GM18868 (cell line): ENCODE data around the gene GLT1D1.

Experiments used
- ATAC-seq: cut with Tn5 transposase; IDR thresholded peaks from one replicate; pipeline ENCODE4 v1.9.1; 2021; ENCODE audit warnings: mild to moderate bottlenecking, moderate library complexity; ENCODE audit not compliant: unreplicated experiment

Gene GLT1D1

DNA sequence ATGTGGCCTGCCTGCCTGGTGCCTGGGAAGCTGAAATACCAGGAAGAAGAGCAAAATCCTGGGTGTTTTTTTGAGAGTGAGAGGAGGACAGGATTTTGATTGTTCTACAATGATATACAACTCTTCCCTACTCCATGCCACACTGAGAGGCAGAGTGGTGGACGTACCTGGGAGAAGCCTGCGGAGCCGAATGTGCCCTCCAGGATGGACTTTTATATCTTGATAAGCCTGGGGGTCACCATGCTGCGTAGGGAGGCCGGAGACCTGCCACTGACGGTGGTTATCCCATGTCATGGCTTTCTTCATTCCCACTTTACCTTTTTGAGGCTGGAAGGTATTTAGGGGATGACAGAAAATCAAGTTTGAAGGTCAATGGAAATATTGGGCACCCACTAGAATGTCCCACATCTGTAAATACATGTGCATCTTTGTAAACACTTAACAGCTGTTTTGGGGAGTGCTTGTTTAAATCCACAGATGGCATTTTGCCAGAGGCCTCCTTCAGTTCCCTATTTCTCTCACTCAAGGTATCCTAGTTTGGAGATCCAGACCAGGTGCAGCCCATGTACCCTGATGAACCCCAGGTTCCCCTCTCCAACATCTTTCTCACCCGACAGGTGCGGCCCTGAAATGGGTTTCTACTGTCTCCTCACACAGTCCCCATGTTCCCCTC, 1.1 kb upstream of the GLT1D1 start:
- ATAC-seq: no peak

DNA sequence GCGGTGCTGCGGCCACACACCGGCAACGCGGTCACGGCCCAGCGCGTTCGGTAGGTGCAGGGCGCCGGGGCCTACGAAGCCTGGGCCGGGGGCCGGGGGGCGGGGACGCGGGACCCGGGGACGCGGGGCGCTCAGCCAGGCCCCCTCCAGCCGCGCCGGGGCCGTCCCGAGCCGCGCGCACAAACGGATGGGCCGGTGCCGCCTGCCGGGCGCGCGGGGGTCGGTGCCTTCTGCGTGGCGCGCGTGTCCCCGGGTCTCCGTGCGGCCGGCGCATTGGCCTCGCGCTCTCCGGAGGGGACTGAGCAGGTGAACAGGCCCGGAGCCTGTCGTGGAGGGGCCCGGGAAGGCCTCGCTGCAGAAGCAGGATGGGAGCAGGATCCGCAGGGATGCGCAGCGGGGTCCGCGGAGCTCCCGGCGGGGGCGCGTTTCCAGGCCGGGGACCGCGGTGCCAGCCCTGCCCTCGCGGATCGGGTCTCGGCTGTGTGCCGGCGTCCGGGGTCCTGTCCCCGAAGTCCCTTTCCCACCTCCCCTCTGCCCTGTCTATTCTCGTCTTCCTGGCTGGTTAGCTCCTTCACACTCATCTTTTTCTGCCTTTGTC, 421 bp downstream of the GLT1D1 start:
- ATAC-seq: peak; percentile 35

DNA sequence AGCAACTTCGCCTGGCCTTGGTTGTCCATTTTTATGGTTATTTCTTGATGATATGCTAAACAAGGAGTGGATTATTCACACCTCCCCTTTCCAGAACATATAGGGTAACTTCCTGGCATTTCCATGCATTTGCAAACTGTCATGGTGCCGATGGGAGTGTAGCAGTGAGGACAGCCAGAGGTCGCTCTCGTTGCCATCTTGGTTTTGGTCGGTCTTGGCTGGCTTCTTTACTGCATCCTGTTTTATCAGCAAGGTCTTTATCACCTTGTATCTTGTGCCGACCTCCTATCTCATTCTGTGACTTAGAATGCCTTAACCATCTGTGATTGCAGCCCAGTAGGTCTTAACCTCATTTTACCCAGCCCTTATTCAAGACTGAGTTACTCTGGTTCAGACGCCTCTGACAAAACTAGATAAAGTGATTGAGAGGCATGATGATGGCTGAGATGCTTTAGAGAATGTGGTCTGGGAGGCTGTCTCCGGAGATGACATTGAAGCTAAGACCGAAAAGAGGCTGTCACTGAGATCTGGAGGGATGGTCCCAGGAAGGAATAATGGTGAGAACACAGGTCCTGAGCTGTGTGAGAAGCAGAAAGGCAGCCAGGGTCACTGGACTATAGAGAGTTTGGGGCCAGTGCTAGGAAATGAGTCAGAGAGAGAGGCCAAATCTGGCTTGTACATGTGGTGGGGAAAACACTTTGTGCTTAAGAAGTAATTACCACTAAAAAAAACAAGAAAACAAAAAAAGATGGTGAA, 2.9 kb downstream of the GLT1D1 start:
- ATAC-seq: peak; percentile 39

DNA sequence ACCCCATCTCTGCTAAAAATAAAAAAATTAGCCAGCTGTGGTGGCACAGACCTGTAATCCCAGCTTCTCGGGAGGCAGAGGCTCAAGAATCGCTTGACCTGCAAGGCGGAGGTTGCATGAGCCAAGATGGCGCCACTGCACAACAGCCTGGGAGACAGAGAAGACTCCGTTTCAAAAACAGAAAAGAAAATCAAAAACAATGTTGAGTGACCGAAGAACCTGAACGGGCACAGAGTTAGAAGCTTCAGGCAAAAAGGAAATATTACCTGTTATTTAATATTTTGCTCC, 3.5 kb downstream of the GLT1D1 start:
- ATAC-seq: no peak

DNA sequence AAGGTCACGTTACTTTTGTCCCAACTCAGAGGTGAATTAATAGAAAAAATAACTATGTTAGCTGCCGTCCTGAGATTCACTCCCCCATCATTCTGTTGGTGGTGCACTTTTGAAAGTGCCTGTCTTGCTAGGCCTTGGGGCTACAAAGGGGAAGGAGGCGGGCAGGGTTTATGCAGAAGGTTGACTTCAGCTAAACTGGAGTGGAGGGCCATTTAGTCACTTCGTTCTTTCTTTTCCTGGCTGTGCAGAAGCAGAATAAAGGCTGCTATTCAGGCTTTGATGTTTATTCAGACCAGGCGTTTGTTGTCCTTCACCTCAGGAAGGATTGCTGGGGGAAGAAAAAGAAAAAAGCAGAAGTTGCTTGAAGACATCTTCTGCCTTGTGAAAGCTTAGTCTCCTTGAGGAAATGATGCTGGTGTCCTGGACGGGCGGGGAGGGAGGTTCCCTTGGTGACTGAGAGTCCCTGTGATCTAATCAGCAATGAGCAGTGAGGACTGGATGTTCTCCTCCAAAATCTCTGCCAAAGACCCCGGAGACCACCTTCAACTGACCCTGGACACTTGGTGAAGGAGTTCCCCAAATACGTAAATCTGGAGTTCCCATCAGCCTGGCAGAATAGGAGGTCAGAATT, 4.0 kb downstream of the GLT1D1 start:
- peak; percentile 38 for ATAC-seq

DNA sequence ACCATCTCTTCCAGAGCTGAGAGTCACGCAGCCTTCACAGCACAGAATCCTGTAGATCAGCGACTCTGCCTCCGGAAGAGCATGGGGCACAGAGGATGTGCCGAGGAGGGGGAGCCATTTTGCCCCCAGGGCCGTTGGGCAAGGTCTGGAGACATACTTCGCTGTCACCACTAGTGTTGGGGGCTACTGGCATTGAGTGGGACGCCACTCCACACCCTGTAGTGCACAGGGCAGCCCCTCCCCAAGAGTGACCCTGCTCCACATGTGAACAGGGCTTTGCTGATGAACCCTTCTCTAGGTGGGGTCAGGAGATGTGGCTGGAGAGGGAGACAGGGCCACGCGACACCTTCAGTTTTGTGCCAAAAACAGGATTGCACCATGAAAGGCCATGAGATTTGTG, 6.0 kb downstream of the GLT1D1 start:
- ATAC-seq: no peak

DNA sequence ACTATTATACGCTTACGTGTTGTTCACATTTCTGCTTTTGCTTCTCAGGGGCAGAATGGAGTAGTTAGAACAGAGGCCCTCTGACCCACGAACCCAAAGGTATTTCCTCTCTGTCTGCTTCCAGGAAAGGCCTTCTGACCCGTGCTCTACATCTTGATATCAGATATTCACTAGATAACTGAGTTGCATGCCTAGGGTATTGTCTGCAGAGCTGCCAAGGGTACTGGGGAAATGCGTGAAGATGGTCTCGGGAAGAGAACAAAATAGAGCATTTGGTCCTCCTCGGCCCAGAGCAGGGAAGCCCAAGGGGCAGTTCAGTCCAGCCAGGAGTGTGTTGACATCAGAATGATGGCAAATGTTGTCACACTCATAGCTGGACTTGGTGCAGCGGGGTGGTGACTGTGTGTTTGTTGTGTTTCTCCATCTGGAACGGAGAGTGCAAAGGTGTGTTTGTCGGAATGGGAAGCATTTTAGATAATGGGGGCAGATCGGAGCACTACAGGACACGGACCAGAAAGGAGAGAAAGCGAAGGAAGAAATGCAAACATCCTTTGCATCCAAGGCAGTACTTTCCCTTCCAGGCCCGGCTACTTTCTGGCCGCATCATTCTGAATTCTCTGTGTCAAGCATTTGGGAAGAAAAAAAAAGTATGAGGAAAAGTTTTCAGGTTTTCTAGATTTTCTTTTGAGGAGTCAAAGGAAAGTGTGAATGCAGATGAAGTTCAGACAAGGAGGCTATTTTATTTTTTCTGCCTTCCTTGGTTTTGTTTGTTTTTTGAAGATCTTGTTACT, 8.1 kb downstream of the GLT1D1 start:
- ATAC-seq: no peak

DNA sequence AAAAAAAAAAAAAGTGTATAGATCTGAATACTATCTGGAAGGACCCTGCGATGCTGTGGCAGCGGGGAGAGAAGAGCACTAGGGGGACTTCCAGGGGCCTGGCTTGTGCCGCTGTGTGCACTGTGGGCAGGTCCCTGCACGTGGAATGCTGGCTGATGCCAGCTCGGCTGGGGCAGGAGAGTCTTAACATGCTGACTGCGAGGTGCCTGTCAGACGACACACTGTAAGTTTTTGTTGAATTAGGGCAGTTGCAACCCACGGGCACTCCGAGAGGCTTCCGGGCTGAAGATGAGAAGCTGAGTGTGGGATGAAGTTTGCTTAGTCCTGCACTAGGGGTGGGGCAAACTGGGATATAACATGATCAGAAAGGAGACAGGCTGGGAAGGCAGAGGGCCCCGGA, 10.7 kb downstream of the GLT1D1 start:
- no peak for ATAC-seq

DNA sequence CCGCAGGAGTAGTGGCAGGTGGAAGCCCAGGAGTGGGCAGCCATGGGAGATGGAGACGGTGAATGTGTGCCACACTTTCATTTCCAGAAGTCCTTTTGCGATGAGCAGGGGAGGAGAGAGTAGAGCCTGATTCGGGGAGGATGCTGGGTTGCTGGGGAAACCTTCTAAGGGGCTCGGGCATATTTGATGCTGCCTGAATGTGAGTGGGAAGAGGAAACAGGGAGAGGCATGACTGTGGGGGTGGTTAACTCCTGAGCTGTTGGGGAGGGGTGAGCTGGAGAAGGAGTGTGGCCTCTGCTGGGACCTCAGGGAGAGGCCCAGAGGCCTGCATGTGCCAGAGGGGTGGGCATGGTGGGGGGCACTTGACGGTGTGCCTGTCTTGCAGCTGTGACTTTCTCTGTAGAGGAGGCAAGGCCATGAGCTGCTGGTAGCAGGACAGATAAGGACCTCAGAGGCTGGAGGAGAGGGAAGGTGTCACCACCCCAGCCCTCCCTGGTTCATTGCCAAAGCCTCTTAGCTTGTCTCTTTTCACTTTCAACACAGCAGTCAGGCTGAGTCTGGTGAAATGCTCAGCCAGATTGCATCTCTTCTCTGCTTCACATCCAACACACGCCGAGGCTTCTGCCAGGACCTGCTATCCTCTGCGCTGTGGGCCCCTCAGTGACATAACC, 11.4 kb downstream of the GLT1D1 start:
- ATAC-seq: no peak

DNA sequence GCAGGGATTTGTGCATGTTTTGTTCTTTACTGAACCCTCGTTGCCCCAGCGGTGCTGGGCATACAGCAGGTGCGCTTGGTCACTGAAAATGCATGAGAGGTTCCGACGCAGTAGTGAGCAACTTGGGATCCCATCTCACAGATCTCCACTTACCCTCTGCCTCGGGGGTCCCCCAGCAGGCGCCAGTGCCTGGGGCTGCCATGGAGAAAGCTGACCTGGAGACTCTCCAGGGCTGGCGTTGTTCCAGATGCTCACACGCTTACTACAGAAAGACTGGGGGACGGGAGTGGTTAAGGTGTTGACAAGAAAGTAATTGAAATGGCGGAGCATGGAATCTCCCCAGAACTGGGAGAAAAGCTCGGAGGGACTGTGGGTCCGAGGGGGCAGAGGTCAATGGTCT, 14.2 kb downstream of the GLT1D1 start:
- ATAC-seq: no peak

DNA sequence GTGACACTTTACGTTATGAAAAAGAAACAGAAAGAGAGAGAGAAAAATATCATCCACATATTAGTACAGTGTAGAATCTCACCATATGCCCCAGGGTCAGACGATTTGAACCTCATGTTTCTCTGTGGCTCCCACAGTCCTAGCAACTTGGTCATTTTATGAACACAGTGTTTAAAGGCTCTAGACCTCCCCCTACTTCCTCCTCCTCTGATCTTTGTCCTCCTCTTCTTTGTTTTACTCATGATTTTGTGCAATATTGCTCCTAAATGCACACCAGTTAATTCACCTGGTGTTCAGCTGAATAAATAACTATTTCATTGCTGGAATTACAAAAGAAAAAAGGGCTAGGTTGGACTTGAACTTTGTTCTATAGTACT, 18.2 kb downstream of the GLT1D1 start:
- peak; percentile 80 for ATAC-seq

DNA sequence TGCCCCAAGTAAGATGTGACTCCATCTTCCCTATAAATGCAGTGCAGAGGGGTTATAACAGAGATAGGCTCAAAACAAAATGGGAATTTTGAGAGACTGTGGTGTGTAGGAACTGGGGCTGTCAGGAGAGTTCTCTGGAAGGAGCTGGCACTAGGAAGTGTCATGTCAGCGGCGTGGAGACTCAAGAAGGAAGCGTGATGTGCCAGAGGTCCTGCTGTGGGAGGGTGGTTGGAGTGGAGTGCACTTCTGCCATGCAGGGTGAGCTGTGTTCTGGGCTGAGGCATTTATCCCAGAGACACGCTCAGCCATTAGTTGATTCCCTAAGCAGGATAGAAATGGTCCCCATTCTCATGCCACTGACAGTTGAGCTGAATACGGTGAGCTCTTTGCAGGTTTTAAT, 19.0 kb downstream of the GLT1D1 start:
- no peak for ATAC-seq

DNA sequence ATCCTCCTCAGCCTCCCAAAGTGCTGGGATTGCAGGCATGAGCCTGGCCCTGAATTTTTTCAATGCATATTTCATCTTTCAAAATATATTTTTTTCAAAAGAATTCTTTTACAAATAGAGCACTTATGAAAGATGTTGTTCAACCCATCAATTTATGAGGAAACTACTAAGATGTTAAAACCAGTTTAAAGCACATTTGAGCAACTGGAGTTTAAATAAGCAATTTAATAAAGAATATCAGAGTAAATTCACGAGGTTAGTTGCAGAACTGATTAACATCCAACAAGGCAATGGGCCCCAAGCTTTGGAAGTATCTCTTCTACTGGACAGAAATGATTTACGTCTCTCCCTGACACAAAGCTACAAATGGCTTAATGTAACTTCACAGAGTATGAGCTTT, 23.3 kb downstream of the GLT1D1 start:
- no peak for ATAC-seq

DNA sequence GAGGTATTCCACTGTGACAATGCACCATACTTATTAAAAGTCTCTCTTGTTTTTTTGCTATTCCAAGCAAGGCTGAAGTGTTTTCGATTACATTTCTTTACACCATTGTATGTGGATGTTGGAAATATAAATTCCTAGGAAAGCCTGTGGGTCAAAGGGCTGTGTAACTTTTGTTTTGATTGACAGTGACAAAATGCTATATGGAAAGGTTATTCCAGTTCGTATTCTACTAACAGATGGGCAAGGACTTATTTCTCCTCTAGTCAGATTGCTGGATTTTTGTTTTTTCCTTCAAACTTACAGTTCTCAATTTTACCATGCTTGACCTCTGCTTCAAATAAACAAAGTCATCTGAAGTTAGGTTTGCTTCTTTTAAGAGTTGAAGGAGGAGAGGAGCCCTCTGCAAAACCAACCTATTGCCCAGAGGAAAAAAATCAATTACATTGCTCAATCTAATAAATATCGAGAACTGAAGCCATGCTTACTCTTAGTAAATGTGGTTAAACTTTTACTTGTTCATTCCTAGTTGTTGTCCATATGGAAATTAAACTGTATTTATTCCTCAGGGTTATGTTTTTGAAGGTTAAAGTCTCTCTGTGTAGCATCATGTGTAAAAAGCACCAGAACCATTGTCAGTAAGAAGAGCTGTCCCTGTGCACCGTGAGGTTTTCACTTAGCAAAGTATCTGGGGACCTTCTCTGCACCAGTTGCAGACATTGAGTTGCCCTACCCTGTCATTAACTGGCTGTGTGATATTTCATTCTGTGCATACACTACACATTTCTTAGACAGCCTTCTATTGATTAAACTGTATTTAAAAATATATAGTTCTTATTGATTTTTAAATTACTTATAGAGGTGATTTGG, 26.9 kb downstream of the GLT1D1 start:
- ATAC-seq: no peak

DNA sequence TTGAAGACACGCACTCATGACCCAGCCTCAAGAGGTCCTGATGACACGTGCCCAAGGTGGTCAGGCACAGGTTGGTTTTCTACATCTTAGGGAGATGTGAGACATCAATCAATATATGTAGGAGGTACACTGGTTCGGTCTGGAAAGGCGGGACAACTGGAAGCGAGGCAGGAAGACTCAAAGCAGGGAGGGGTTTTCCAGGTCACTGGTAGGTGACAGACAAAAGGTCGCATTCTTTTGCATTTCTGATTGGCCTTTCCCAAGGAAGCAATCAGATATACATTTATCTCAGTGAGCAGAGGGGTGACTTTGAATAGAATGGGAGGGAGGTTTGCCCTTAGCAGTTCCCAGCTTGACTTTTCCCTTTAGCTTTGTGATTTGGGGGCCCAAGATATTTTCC, 38.6 kb downstream of the GLT1D1 start:
- no peak for ATAC-seq

DNA sequence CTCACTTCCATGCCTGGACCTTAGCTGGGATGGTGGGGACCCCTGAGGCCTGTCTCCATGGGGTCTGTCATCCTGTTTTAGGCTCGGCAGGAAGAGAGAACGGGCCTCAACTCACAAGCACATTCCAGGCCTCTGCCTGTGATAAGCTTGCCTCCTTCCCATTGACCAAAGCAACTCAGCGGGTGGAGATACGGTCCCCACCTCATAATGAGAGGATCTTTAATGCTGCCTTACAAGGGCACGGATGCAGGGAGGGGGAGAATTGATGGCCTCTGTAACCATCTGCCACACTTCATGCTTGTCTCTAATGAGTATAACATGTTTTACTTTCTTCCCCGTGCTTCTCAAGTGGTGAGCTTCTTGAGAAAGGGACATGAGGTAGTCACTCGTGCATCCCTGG, 50.0 kb downstream of the GLT1D1 start:
- ATAC-seq: no peak

DNA sequence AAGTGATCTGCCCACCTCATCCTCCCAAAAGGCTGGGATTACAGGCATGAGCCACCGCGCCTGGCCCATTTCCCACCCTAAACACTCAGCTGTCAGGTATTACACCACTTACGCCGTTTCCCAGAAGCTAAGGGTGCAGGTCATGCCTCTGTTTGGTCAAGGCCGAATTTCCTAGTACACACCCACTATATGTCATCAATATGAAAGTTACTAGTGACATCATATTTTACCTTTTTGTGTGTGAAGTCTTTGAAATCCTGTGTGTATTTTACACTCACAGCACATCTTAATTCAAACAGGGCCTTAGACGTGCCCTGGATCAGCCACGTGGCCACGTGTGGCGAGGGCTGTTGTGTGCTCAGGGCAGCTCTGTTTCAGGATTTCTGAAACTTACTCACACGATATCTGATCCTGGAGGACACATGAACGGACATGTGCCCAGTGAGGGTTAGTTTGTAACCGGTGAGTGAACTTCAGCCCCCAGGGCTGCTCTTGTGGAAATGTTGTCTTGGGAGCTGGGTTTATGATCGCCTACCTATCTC, 51.8 kb downstream of the GLT1D1 start:
- ATAC-seq: no peak

DNA sequence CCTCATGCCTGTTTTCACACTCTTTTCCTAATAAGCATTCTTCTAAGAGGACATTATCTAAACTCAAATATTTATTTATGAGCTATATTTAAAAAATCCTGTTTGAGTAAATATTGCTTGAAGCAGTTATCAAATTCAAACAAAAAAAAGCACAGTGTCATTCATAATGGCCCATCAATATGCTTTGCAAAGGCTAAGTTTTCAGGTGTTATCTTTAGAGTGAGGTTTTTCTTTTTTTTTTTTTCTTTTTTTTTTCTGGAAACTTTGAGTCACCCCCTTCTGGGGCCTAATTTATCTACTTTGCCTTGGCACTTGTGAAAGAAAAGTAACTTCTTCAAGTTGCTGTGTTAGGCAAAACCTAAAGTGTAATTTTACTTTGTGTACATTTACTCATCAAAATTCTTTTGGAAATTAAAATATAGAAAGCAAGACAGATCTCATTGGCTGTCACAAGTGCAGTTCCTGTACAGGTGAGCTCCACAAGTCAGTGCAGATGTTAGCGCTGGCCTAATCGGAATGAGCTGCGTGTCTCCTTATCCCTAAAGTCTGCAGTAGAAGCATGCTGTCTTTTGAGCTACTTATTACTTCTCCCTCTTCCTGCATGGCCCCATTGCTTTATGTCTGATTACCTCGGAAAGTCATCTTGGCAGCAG, 53.3 kb downstream of the GLT1D1 start:
- ATAC-seq: no peak

DNA sequence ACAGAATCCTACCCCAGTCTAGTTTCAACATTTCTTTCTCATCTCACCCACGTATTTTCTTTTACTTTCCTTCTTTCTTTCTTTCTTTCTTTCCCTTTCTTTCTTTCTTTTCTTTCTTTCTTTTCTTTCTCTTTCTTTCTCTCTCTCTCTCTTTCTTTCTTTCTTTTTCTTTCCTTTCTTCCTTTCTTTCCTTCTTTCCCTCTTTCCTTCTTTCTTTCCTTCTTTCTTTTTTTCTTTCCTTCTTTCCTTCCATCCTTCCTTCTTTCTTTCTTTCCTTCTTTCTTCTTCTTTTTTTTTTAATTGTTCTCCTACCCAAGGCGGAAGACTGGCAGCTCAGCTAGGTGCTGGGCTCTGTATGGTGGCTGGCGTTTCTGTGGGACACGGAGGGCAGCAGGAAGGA, 55.0 kb downstream of the GLT1D1 start:
- no peak for ATAC-seq
